Measurements from ENCODE around the gene STMND1. TPM values are rescaled to one million over a fixed set of nuclear protein-coding genes. Genes with fewer than 3 reads are reported as not detected.

The STMND1 gene
- total and polyA plus RNA-seq, 8 donors, result 0.78 to 6.5 (median 3.5) TPM; not detected in 1

DNA sequence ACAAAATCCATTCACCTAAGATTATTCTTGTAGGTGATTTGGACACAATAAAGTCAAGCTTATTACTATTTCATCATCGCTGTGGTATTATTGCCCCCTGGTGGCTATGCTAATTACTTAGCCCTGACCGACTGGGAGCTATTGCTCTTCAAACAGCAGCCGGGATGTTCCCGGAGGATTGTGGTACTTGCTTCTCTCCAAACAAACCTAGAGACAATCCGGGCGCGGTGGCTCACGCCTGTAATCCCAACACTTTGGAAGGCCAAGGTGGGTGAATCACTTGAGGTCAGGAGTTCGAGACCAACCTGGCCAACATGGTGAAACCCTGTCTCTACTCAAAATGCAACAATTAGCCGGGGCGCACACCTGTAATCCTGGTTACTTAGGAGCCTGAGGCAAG is 15.4 kb upstream of the STMND1 start:
- Histone ChIP-seq H3K4me1 (no peaks in the 10 kb centered on the region), H3K27me3 (peaks cover 0 to 6% of the 10 kb centered on the region in 2 donors), H3K4me3 (no peak overlapping the region), H3K27ac (no peak overlapping the region), H3K36me3 (no peaks in the 10 kb centered on the region), H3K9me3 (no peaks in the 10 kb centered on the region)
- ATAC-seq (peak; percentile 93), DNase-seq (peak in 3 of 4 donors; percentile 34 to 82 (median 70))
- TF ChIP-seq, protein P1, sequence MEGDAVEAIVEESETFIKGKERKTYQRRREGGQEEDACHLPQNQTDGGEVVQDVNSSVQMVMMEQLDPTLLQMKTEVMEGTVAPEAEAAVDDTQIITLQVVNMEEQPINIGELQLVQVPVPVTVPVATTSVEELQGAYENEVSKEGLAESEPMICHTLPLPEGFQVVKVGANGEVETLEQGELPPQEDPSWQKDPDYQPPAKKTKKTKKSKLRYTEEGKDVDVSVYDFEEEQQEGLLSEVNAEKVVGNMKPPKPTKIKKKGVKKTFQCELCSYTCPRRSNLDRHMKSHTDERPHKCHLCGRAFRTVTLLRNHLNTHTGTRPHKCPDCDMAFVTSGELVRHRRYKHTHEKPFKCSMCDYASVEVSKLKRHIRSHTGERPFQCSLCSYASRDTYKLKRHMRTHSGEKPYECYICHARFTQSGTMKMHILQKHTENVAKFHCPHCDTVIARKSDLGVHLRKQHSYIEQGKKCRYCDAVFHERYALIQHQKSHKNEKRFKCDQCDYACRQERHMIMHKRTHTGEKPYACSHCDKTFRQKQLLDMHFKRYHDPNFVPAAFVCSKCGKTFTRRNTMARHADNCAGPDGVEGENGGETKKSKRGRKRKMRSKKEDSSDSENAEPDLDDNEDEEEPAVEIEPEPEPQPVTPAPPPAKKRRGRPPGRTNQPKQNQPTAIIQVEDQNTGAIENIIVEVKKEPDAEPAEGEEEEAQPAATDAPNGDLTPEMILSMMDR (IDR thresholded peaks at IDR 0.05), result peak; percentile 56 to 62
- intact Hi-C loops (cut with DNase I), result loop anchor here in 1 of 2 donors (10.0 kb wide), 1 partner anchor 322 kb away; the partner anchor contains the start of gene ATXN1

DNA sequence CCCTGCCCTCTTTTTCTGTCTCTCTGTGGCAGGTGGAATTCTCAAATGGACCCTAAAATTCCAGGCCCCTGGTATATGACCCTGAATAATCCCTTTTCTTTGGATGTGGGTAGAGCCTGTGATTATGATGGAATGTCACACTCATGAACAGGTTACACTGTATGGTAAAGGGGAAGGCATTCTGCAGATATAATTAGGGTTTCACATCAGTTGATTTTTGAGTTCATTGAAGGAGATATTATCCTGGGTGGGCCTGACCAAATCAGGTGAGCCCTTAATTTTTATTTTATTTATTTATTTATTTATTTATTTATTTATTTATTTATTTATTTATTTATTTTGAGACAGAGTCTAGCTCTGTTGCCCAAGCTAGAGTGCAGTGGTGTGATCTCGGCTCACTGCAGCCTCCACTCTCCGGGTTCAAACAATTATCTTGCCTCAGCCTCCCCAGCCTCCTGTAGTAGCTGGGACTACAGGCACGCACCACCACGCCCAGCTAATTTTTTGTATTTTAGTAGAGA is 13.7 kb upstream of the STMND1 start:
- TF ChIP-seq, protein P1 (IDR thresholded peaks at IDR 0.05), result no peak
- Histone ChIP-seq H3K27me3 (peaks cover 0 to 6% of the 10 kb centered on the region in 2 donors), H3K4me3 (no peak overlapping the region), H3K4me1 (no peaks in the 10 kb centered on the region), H3K36me3 (no peaks in the 10 kb centered on the region), H3K27ac (no peak overlapping the region), H3K9me3 (no peaks in the 10 kb centered on the region)
- ATAC-seq, result no peak
- intact Hi-C loops (cut with DNase I), result loop anchor here in 1 of 2 donors (10.0 kb wide), 1 partner anchor 323 kb away; the partner anchor contains the start of gene ATXN1
- DNase-seq, result no peak

DNA sequence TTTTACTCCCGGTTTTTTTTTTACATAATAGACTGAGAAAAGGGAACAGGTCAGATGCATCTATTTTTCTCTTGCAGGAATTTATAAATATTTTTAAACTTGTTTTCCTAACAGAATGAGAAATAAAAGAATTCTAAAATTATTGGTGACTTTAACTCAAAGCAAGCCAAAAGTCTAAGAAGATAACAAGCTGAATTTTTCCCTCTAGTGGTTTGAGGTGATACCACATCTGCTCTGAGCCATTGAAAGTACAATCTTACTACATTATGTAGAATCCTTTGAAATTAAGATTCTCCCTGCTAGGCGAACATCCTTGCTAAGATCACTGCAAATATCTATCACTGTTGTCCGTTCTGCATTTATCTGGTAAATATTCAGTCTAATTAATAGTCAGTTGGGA is 10.7 kb upstream of the STMND1 start:
- Histone ChIP-seq H3K27me3 (peaks cover 0 to 6% of the 10 kb centered on the region in 2 donors), H3K9me3 (no peaks in the 10 kb centered on the region), H3K36me3 (no peaks in the 10 kb centered on the region), H3K4me3 (no peak overlapping the region), H3K27ac (no peak overlapping the region), H3K4me1 (no peaks in the 10 kb centered on the region)
- TF ChIP-seq, protein P1 (IDR thresholded peaks at IDR 0.05), result peak in 1 of 2 donors; percentile 12
- ATAC-seq (no peak), DNase-seq (no peak)
- intact Hi-C loops (cut with DNase I), result no loop called here

DNA sequence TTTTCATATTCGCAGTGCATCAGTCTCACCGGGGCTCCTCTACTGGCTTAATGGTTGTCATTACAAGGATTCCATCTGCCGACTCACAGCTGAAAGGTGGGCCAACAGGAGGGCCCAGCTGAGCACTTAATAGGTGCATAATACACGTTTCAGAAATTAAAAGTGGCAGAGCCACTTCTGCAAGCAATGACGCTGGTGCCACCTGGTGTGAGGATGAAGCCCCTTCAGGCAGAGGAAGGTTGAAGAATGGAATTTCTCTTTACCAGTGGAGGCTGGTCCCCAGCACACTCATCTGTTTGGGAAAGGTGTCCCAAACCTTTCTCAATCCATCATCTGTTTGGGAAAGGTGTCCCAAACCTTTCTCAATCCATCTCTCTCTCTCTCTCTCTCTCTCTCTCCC is 8.2 kb upstream of the STMND1 start:
- H3K36me3 ChIP-seq, result no peaks in the 10 kb centered on the region
- H3K27me3 ChIP-seq, result peaks cover 0 to 7% of the 10 kb centered on the region in 2 donors
- no peak for ATAC-seq
- no peak overlapping the region for H3K27ac ChIP-seq
- H3K4me3 ChIP-seq, result no peak overlapping the region
- no peak for DNase-seq
- TF ChIP-seq, protein P1 (IDR thresholded peaks at IDR 0.05), result no peak
- no peaks in the 10 kb centered on the region for H3K9me3 ChIP-seq
- H3K4me1 ChIP-seq, result no peaks in the 10 kb centered on the region
- intact Hi-C loops (cut with DNase I), result no loop called here

DNA sequence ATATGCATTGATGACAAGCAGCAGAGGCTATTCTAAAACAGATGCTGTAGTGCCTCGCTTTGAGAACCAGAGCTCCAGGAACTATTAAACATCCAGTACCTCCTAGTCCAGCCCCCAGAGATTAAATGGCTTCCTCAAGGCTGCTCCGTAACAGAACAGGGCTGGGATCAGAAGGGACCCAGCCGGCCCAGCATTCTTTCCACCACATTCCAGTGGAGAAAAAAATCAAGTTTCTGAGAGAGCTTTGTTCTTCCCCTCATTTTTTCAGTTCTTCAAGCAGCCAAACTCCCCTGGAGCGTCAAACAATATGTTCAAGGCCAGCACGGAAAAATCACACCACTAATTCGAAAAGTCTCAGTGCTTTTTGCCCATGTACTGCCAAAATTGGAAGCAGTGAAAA is 5.8 kb upstream of the STMND1 start:
- peaks cover 0 to 26% of the 10 kb centered on the region in 2 donors for H3K27me3 ChIP-seq
- no peaks in the 10 kb centered on the region for H3K36me3 ChIP-seq
- no peaks in the 10 kb centered on the region for H3K9me3 ChIP-seq
- ATAC-seq (no peak), DNase-seq (no peak)
- TF ChIP-seq, protein P1 (IDR thresholded peaks at IDR 0.05), result no peak
- peaks cover 0 to under 1% of the 10 kb centered on the region in 2 donors for H3K4me1 ChIP-seq
- H3K27ac ChIP-seq, result no peak overlapping the region
- intact Hi-C loops (cut with DNase I), result no loop called here
- H3K4me3 ChIP-seq, result no peak overlapping the region
